HuH-7.5 (cell line): ENCODE data around the gene RBM44.
A peak's percentile ranks its signal among the peaks of the same experiment; 100 is the strongest.
"Not testable (repeated sequence)": the region's sequence is repeated elsewhere in the genome, so short reads cannot be mapped to it uniquely, and the experiment has no call there.

Experiments used
- DNase-seq: peaks from one replicate; pipeline ENCODE4 v3.0.0; 2011; ENCODE audit warnings: low spot score

The RBM44 gene

GRCh38 chr2:237848940-237849339, 50.4 kb downstream of the RBM44 start:
- DNase-seq, result not testable (repeated sequence)

- no peak for DNase-seq
Observed at GRCh38 chr2:237854295-237854694, 55.7 kb downstream of the RBM44 start.

GRCh38 chr2:237857791-237858190, 59.2 kb downstream of the RBM44 start:
- no peak for DNase-seq

GRCh38 chr2:237858294-237859081, 59.9 kb downstream of the RBM44 start:
- peak; percentile 86 for DNase-seq

GRCh38 chr2:237859082-237859433, 60.5 kb downstream of the RBM44 start:
- DNase-seq, result peak; percentile 13

GRCh38 chr2:237859533-237860272, 61.1 kb downstream of the RBM44 start, which contains the start of gene RAMP1:
Gene RAMP1 (plus strand): TSS chr2:237859623. CDS start chr2:237859676, 53 bp downstream.
- peak; percentile 40 for DNase-seq

GRCh38 chr2:237860273-237860935, 61.8 kb downstream of the RBM44 start:
- DNase-seq, result peak; percentile 48

- peak; percentile 11 for DNase-seq
Observed at GRCh38 chr2:237861875-237862527, 63.4 kb downstream of the RBM44 start.

GRCh38 chr2:237862528-237862895, 63.9 kb downstream of the RBM44 start:
- no peak for DNase-seq

- no peak for DNase-seq
Observed at GRCh38 chr2:237863102-237863511, 64.5 kb downstream of the RBM44 start.

- no peak for DNase-seq
Observed at GRCh38 chr2:237863689-237864443, 65.3 kb downstream of the RBM44 start.

- DNase-seq, result peak; percentile 16
Observed at GRCh38 chr2:237864444-237864931, 65.9 kb downstream of the RBM44 start.

- peak; percentile 7 for DNase-seq
Observed at GRCh38 chr2:237864940-237865622, 66.5 kb downstream of the RBM44 start.

- peak; percentile 12 for DNase-seq
Observed at GRCh38 chr2:237865623-237866041, 67.1 kb downstream of the RBM44 start.

GRCh38 chr2:237866101-237866621, 67.6 kb downstream of the RBM44 start:
- no peak for DNase-seq

- no peak for DNase-seq
Observed at GRCh38 chr2:237867465-237867864, 68.9 kb downstream of the RBM44 start.

- DNase-seq, result not testable (repeated sequence)
Observed at GRCh38 chr2:237868074-237868473, 69.5 kb downstream of the RBM44 start.

- no peak for DNase-seq
Observed at GRCh38 chr2:237868631-237869342, 70.2 kb downstream of the RBM44 start.

- DNase-seq, result no peak
Observed at GRCh38 chr2:237869343-237870102, 70.9 kb downstream of the RBM44 start.
